GM12875 (cell line): ENCODE results near the gene ING5.

Experiments
- H3K4me3 ChIP-seq: one replicate; pipeline ENCODE4 v1.5.1; 2011; ENCODE audit warnings: low read depth, low read length, control low read depth
- CTCF ChIP-seq: IDR thresholded peaks from 2 replicates; pipeline ENCODE4 v1.5.1; 2011; ENCODE audit warnings: low read depth, mild to moderate bottlenecking, control low read depth, inconsistent platforms, low read length, moderate library complexity, borderline replicate concordance; ENCODE audit not compliant: insufficient read depth

The ING5 gene

GRCh38 chr2:241768251-241768711 lies 66.4 kb downstream of the ING5 start:
- no peak overlapping the region for H3K4me3 ChIP-seq
- no peak for TF ChIP-seq CTCF

GRCh38 chr2:241768850-241769249 lies 67.0 kb downstream of the ING5 start:
- no peak overlapping the region for H3K4me3 ChIP-seq
- no peak for TF ChIP-seq CTCF

GRCh38 chr2:241769819-241770184 lies 68.0 kb downstream of the ING5 start:
- no peak overlapping the region for H3K4me3 ChIP-seq
- TF ChIP-seq CTCF = no peak

GRCh38 chr2:241770185-241770935 lies 68.5 kb downstream of the ING5 start:
- no peak overlapping the region for H3K4me3 ChIP-seq
- no peak for TF ChIP-seq CTCF

GRCh38 chr2:241770936-241771285 lies 69.1 kb downstream of the ING5 start:
- no peak for TF ChIP-seq CTCF

GRCh38 chr2:241771286-241772062 lies 69.6 kb downstream of the ING5 start:
- no peak overlapping the region for H3K4me3 ChIP-seq
- TF ChIP-seq CTCF = no peak

More at GRCh38 chr2:241770936-241771285, 69.1 kb downstream of the ING5 start:
- no peak overlapping the region for H3K4me3 ChIP-seq
